Brain pericyte (primary cell): ENCODE measurements around the gene SERPINA10.
"Not testable (repeated sequence)": the region's sequence is repeated elsewhere in the genome, so short reads cannot be mapped to it uniquely, and the experiment has no call there.

Experiments
- DNase-seq: peaks from one replicate; pipeline ENCODE4 v3.0.0-alpha.2; 2012; ENCODE audit warnings: low read depth, low spot score

The SERPINA10 gene

GRCh38 chr14:94313991-94314655 lies 21.1 kb upstream of the SERPINA10 start:
- DNase-seq: no peak

GRCh38 chr14:94312481-94313246 lies 19.6 kb upstream of the SERPINA10 start:
- DNase-seq: no peak

- no peak for DNase-seq
These were observed 17.2 kb upstream of the SERPINA10 start for GRCh38 chr14:94310248-94310647.

GRCh38 chr14:94309721-94310120 lies 16.7 kb upstream of the SERPINA10 start:
- DNase-seq: no peak

DNA sequence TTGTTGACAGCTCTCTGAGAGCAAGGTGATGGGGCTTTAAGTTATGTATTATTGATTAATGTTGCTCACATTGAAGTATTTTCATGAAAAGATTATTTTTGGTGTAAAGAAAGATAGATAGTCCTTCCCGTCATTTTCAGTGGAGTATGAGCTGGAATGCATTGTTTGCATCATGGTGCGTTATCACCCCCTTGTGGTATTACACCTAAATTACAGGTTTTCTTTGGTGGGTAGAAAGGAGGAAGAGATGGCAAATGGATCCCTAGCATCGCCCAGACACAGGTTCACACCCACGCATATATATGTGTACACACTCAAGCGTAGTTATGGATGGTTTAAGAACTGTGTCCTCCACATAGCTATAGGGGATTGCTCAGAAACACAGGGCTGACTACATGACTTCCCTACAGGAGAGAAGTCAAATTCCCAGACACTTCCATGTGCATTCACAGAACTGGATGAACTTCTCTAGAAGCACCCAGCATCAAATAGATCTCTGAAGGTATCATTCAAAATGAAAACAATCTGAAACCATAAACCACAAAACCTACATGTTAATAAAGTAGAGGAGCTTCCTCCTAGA lies 14.4 kb upstream of the SERPINA10 start:
- no peak for DNase-seq

DNA sequence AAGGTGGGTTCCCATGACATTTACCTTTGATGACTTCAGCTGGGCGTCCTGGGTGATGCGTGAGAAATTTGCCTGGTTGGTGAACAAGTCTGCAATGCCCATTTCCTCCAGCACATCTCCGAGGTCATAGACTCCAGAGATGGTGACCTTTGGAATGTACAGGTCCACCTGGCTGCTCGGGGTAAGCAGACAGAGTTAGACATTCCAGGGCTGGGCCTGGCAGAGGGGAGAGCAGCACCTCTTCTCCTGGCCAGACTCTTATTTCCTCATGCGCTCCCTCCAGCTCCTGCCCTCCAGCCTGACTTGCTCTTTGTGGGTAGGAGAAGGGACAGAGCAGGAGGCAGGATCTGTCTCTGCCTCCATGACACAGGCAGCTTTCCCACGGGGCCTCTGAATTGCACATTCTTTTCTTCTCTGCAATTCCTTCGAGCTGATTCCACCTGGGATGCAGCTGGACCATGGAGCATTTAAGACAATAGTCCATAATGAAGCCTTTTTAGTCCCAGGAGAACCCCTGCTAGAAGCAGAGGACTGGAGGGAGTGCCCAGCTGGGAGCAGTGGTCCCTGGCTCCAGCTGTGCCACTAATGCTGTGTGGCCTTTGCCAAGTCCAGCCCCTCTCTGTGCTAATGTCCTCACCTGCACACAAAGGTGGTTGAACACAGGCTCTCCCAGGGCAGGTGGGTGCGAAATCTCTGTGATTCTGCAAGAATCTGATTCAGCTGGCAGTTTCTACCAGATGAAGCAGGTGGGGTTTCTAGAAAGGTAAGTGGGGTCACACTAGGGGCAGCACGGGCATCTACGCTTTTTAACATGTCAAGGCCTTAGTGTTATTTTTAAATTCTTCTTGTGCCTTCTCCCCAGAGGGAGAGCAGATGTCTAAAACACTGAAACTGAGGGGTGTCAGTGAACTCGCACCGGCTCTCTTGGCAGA lies 13.2 kb upstream of the SERPINA10 start:
- no peak for DNase-seq

- DNase-seq: no peak
These were observed 12.6 kb upstream of the SERPINA10 start for GRCh38 chr14:94305620-94306019.

GRCh38 chr14:94304243-94304642 lies 11.2 kb upstream of the SERPINA10 start:
- DNase-seq: no peak

DNA sequence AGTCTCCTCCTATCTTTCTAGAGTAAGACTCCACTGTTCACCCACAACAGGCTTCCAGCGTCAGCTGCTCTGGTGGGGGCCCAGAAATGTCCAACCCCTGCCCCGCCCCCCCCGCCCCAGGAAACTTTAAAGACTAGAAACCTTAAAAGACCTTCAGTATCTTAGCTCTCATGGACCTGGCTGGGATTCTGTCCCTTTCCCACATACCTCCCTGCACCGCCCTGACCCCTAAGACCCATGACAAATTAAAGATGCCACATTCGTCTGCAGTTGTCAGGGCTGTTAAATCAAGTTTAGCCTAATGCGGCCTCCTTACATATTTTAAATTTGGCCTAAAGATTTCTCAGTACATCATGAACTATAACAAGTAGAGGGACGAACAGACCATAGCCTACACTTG lies 10.0 kb upstream of the SERPINA10 start:
- no peak for DNase-seq

GRCh38 chr14:94298130-94298529 lies 5.1 kb upstream of the SERPINA10 start:
- no peak for DNase-seq

- not testable (repeated sequence) for DNase-seq
These were observed 3.1 kb upstream of the SERPINA10 start for GRCh38 chr14:94296181-94296545.

- no peak for DNase-seq
These were observed 2.5 kb upstream of the SERPINA10 start for GRCh38 chr14:94295360-94296180.

- no peak for DNase-seq
These were observed 483 bp upstream of the SERPINA10 start for GRCh38 chr14:94293578-94293924.

DNA sequence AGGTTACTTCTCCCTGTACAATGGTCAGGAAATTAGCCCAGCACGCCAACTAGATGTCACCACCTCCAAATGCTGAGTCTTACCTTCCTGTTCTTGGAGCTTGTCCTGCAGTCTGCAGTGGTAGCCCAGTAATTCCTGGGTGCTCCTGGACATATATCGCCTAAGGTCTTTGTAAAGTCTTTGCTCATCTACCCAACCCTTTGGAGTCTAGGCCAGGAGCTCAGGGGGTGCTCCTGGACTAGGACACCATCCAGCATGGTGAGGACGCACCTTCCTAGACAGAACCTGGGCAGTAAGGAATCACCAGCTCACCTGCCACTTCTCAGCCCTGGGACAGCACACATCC lies 569 bp downstream of the SERPINA10 start:
- DNase-seq: no peak

DNA sequence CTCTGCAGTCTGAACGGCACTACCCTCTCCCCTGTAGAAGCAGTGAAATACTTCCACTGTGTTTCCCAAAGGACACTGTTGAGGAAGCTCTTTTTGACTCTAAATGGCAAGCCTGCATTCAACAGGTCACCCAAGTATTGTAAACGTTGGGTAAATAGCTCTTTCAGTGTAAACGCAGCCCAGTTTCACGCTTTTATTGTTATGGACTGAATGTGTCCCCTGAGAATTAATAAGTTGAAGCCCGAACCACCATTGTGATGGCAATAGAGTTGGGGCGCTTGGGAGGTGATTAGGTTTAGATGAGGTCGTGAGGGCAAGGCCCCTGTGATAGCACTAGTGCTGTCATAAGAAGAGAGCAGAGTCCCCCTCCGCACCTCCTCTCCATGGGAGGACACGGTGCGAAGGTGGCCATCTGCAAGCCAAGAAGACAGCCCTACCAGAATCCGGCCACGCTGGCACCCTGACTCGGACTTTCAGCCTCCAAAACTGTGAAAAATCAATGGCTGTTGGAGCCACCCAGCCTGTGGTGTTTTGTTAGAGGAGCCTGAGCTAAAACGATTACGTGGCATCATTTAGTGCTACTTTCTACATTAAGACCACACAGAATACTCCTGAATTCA lies 1.1 kb downstream of the SERPINA10 start:
- no peak for DNase-seq

DNA sequence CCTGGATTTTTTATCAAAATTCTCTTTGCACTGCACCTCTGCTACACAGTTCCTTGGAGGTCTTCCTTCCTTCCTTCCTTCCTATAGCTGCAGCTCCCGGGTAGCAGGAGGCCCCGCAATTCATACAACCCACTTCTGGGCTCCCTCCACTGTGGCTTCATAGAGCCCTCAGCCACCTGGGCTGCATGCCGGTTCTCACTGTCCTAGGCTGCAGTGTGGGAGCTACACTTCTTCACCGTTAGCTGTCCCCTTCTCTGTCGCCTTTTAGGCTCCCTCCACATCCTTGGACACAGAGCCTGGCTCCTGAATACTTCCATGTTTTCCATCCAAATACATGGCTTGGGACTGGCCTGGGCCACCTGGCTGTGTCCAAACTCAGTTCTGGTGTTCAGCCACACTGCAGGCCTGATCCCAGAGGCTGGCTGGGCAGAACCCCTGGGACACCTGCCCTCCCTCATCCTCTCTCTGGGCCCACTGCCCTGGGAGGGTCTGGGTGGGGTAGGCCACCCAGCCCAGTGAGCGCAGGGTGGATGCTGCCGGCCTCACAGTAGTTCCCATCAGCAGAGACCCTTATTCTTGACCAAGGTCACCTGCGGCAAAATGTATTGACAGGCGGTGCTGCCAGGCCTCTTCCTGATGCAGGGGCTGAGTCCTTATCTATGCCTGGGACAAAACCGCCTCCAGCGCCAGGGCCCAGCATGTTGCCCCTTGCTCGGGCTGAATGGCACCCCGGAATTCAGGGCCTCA lies 1.7 kb downstream of the SERPINA10 start:
- DNase-seq: no peak

DNA sequence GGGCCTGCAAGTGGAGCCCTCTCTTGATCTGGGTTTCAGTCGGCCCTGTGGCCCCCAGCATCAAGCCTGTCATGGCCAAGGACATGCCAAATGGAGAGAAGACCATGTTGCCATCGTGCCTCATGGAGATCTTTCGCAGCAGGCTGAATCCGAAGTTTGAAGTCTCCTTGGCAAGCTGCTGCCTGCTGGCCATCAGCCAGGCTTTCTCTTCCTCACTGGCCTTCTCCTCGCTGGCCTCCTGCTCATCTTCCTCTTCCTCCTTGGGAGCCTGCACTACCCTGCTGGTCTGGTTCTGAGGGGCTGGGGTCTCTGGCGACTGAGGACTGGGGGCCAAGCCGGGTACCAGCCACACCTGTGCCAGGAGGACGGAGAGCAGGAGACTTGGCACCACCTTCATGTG lies 2.9 kb downstream of the SERPINA10 start:
- no peak for DNase-seq

GRCh38 chr14:94288610-94289465 lies 4.2 kb downstream of the SERPINA10 start:
- no peak for DNase-seq

GRCh38 chr14:94285158-94285557 lies 7.9 kb downstream of the SERPINA10 start:
- DNase-seq: no peak
